Suprapubic skin (tissue), 4 donors: Measurements from ENCODE around the gene MAGI1. TPM values are rescaled to one million over a fixed set of nuclear protein-coding genes. Genes with fewer than 3 reads are reported as not detected.
"Not testable (repeated sequence)": the region's sequence is repeated elsewhere in the genome, so short reads cannot be mapped to it uniquely, and the experiment has no call there.

Experiments used
- DNase-seq, 2 donors: peaks; one replicate each; pipeline ENCODE4 v3.0.0-alpha.2; 2019; ENCODE audit warnings: low spot score in 2 of 2
- H3K27ac ChIP-seq: fragments of 200-600 bp; sonication (generic); one replicate; pipeline ENCODE4 v1.5.1; 2019
- H3K27me3 ChIP-seq: fragments of 200-600 bp; sonication (generic); one replicate; pipeline ENCODE4 v1.5.1; 2019
- H3K36me3 ChIP-seq: fragments of 200-600 bp; sonication (generic); one replicate; pipeline ENCODE4 v1.5.1; 2019
- H3K4me1 ChIP-seq: fragments of 200-600 bp; sonication (generic); one replicate; pipeline ENCODE4 v1.5.1; 2019
- H3K4me3 ChIP-seq: fragments of 200-600 bp; sonication (generic); one replicate; pipeline ENCODE4 v1.5.1; 2019; ENCODE audit warnings: mild to moderate bottlenecking
- H3K9me3 ChIP-seq: fragments of 200-600 bp; sonication (generic); one replicate; pipeline ENCODE4 v1.5.1; 2019
- EP300 ChIP-seq: sonication (generic); formaldehyde crosslinking; IDR thresholded peaks from one replicate; pipeline ENCODE4 v1.6.1; 2017; ENCODE audit warnings: antibody characterized with exemption
- POLR2A ChIP-seq, 2 donors: fragments of 450-650 bp; IDR thresholded peaks; one replicate each; pipeline ENCODE4 v1.6.1; 2017; ENCODE audit warnings: antibody characterized with exemption in 2 of 2, mild to moderate bottlenecking in 2 of 2, moderate library complexity in 2 of 2
- POLR2AphosphoS5 ChIP-seq, 3 donors: sonication (generic); formaldehyde crosslinking; IDR thresholded peaks; one replicate each; pipeline ENCODE4 v1.6.1; 2017; ENCODE audit warnings: antibody characterized with exemption in 3 of 3
- WGBS: methylation state at CpG from one replicate; pipeline ENCODE4 v1.1.5; 2018; 5-methylcytosine and 5-hydroxymethylcytosine counted together
- total RNA-seq, 4 donors: library from RNA; depleted of rRNA; stranded (reverse); fragments of >200 nt; gene quantifications; one replicate each; pipeline ENCODE4 v1.1.0, GENCODE V29; 2016
- TF ChIP-seq, protein P1 (sequence below), 2 donors: fragments of 200-600 bp in 1 of 2; fragments of 450-650 bp in 1 of 2; sonication (generic) in 1 of 2; IDR thresholded peaks; one replicate each; pipeline ENCODE4 v1.5.1; 2016 to 2019; ENCODE audit warnings: antibody characterized with exemption in 2 of 2, mild to moderate bottlenecking in 1 of 2, moderate library complexity in 1 of 2

Gene MAGI1
- total RNA-seq, 4 donors from 2014 or later = 37.9 to 71.5 (median 48.6) TPM

DNA sequence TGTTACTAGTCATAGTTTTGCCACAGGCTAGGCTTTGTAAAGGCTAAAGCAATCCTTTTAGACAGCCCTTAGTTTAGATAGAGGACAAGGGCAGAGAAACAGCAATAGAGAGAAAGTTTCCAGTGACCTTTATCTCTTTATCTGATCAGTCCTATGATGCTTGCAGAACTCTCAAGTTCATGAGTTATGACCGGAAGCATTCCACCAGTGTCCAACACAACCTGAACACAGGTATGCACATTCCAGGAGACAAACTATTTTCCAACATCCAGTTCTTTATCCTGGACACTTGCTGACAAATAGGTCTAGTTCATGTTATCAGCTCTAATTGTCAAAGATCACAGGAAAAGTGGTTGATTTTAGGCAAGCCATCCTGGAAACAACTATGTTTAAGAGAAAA lies 422.2 kb downstream of the MAGI1 start:
- TF ChIP-seq EP300 (no peak), POLR2A (IDR thresholded peaks at IDR 0.05) (no peak), POLR2AphosphoS5 (IDR thresholded peaks at IDR 0.05) (no peak)
- TF ChIP-seq, protein P1, sequence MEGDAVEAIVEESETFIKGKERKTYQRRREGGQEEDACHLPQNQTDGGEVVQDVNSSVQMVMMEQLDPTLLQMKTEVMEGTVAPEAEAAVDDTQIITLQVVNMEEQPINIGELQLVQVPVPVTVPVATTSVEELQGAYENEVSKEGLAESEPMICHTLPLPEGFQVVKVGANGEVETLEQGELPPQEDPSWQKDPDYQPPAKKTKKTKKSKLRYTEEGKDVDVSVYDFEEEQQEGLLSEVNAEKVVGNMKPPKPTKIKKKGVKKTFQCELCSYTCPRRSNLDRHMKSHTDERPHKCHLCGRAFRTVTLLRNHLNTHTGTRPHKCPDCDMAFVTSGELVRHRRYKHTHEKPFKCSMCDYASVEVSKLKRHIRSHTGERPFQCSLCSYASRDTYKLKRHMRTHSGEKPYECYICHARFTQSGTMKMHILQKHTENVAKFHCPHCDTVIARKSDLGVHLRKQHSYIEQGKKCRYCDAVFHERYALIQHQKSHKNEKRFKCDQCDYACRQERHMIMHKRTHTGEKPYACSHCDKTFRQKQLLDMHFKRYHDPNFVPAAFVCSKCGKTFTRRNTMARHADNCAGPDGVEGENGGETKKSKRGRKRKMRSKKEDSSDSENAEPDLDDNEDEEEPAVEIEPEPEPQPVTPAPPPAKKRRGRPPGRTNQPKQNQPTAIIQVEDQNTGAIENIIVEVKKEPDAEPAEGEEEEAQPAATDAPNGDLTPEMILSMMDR (IDR thresholded peaks at IDR 0.05) = no peak

GRCh38 chr3:65615329-65615728 lies 423.4 kb downstream of the MAGI1 start:
- 85% methylated on average over 4 of the region's 4 CpGs for WGBS
- TF ChIP-seq, protein P1 (IDR thresholded peaks at IDR 0.05) = no peak
- TF ChIP-seq POLR2AphosphoS5 (IDR thresholded peaks at IDR 0.05) (no peak), POLR2A (IDR thresholded peaks at IDR 0.05) (no peak), EP300 (no peak)
- H3K27me3 ChIP-seq = no peaks in the 10 kb centered on the region
- H3K36me3 ChIP-seq = no peaks in the 10 kb centered on the region
- no peaks in the 10 kb centered on the region for H3K9me3 ChIP-seq
- no peak overlapping the region for H3K4me3 ChIP-seq
- H3K27ac ChIP-seq = no peak overlapping the region
- peaks cover 10% of the 10 kb centered on the region for H3K4me1 ChIP-seq
- DNase-seq = no peak

More for the DNA sequence above, 422.2 kb downstream of the MAGI1 start:
- Histone ChIP-seq H3K27ac (no peak overlapping the region), H3K4me3 (no peak overlapping the region), H3K9me3 (no peaks in the 10 kb centered on the region), H3K36me3 (no peaks in the 10 kb centered on the region), H3K27me3 (no peaks in the 10 kb centered on the region), H3K4me1 (peaks cover 10% of the 10 kb centered on the region)
- 90% methylated on average over 1 of the region's 1 CpG for WGBS
- DNase-seq = no peak

DNA sequence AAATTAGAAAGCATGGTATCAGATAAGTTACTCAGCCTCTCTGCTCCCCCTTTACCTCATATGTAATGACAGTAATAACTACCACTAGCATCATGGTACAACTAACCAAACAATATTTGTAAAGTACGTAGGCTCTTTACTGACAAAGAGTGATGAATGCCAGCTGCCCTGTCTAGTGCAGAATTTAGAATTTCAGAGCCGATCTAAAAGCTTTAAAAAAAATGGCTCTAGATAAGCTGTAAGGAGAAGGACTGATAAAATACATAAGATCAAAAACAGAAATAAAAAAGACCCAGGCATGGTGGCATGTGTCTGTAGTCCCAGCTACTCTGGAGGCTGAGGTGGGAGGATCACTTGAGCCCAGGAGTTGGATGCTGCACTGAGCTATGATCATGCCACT lies 424.1 kb downstream of the MAGI1 start:
- no peaks in the 10 kb centered on the region for H3K36me3 ChIP-seq
- no peak for TF ChIP-seq POLR2A (IDR thresholded peaks at IDR 0.05)
- TF ChIP-seq EP300 = no peak
- no peak for TF ChIP-seq POLR2AphosphoS5 (IDR thresholded peaks at IDR 0.05)
- TF ChIP-seq, protein P1 (IDR thresholded peaks at IDR 0.05) = no peak
- no peaks in the 10 kb centered on the region for H3K27me3 ChIP-seq
- DNase-seq = no peak
- H3K9me3 ChIP-seq = no peaks in the 10 kb centered on the region
- peaks cover 10% of the 10 kb centered on the region for H3K4me1 ChIP-seq
- 89% methylated on average over 2 of the region's 2 CpGs for WGBS
- no peak overlapping the region for H3K27ac ChIP-seq
- no peak overlapping the region for H3K4me3 ChIP-seq

- H3K4me3 ChIP-seq, H3K4me1 ChIP-seq, H3K9me3 ChIP-seq, H3K36me3 ChIP-seq, DNase-seq, H3K27ac ChIP-seq, H3K27me3 ChIP-seq: not testable (repeated sequence)
- WGBS = 93% methylated on average over 8 of the region's 8 CpGs
These were observed 430.7 kb downstream of the MAGI1 start for GRCh38 chr3:65607965-65608460.

GRCh38 chr3:65607101-65607500 lies 431.6 kb downstream of the MAGI1 start:
- no peak overlapping the region for H3K27ac ChIP-seq
- TF ChIP-seq POLR2A (IDR thresholded peaks at IDR 0.05) = no peak

DNA sequence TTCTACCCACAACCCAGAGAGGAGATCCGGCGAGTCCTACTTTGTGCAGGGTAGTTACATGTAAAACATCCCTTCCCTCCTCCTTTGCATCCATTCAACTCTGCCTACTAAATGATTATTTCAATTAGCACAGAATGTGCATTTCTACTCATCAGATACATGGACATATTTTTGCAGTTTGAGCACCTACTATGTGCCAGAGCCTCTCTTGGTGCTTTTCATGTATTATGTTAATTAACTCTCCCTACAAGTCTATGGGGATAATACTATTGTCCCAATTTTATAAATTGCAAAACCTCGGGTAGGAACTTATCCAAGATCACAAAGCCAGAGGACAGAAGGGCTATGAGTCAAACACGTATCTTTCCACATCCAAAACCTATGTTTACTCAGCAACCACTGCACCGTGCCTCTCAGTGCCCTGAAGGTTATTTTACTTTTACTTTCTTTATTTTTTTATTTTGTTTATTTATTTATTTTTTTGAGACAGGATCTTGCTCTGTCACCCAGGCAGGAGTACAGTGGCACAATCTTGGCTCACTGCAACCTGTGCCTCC lies 432.8 kb downstream of the MAGI1 start:
- H3K9me3 ChIP-seq = no peaks in the 10 kb centered on the region
- WGBS = 66% methylated on average over 5 of the region's 5 CpGs
- TF ChIP-seq POLR2A (IDR thresholded peaks at IDR 0.05) (no peak), EP300 (no peak), POLR2AphosphoS5 (IDR thresholded peaks at IDR 0.05) (no peak)
- TF ChIP-seq, protein P1 (IDR thresholded peaks at IDR 0.05) = no peak

More at GRCh38 chr3:65607101-65607500, 431.6 kb downstream of the MAGI1 start:
- Histone ChIP-seq H3K36me3 (no peaks in the 10 kb centered on the region), H3K27me3 (no peaks in the 10 kb centered on the region), H3K4me1 (peaks cover 4% of the 10 kb centered on the region), H3K9me3 (no peaks in the 10 kb centered on the region), H3K4me3 (no peak overlapping the region)
- DNase-seq = no peak

More for the DNA sequence above, 432.8 kb downstream of the MAGI1 start:
- no peak for DNase-seq
- Histone ChIP-seq H3K27me3 (no peaks in the 10 kb centered on the region), H3K36me3 (no peaks in the 10 kb centered on the region), H3K4me1 (peaks cover 4% of the 10 kb centered on the region), H3K4me3 (no peak overlapping the region), H3K27ac (no peak overlapping the region)
